Left ventricle myocardium inferior (tissue), 1 donor: ENCODE data around the gene BMP15. TPM values are rescaled to one million over a fixed set of nuclear protein-coding genes. Genes with fewer than 3 reads are reported as not detected.
A peak's percentile ranks its signal among the peaks of the same experiment; 100 is the strongest.

Source experiments
- DNase-seq: peaks from one replicate; pipeline ENCODE4 v3.0.0-alpha.2; 2020
- H3K27ac ChIP-seq: fragments of 200-600 bp; replicated peaks from 2 replicates; pipeline ENCODE4 v1.8.0; 2021
- H3K27me3 ChIP-seq: fragments of 200-600 bp; 2 replicates; pipeline ENCODE4 v1.8.0; 2021; ENCODE audit warnings: low read depth
- H3K36me3 ChIP-seq: fragments of 200-600 bp; 2 replicates; pipeline ENCODE4 v1.8.0; 2021
- H3K4me1 ChIP-seq: fragments of 200-600 bp; 2 replicates; pipeline ENCODE4 v1.8.0; 2021
- H3K4me3 ChIP-seq: fragments of 200-600 bp; 2 replicates; pipeline ENCODE4 v1.8.0; 2021; ENCODE audit warnings: mild to moderate bottlenecking, moderate library complexity
- H3K9me3 ChIP-seq: fragments of 200-600 bp; replicated peaks from 2 replicates; pipeline ENCODE4 v1.8.0; 2021
- intact Hi-C: fragments of 100-400 bp; cut with micrococcal nuclease; formaldehyde crosslinking; loops from one replicate; pipeline ENCODE4 v1.11.0; 2022
- total RNA-seq: library from RNA; stranded (reverse); fragmentation: NEBNext Ultra II Directional; extraction: Animal tissue kit (Norgen Biotek cat#: 25700); gene quantifications from one replicate; pipeline ENCODE4 v1.2.1, GENCODE V29; 2021
- TF ChIP-seq, protein P1 (sequence below): fragments of 200-600 bp; IDR thresholded peaks from 2 replicates; pipeline ENCODE4 v1.8.0; 2021; ENCODE audit warnings: antibody characterized with exemption, mild to moderate bottlenecking, borderline replicate concordance
- donor health status: DM: no; HTN: yes; CAD: no; lungs with severe emphysema.

Gene BMP15
- total RNA-seq, 1 donor from 2014 or later: not detected

DNA sequence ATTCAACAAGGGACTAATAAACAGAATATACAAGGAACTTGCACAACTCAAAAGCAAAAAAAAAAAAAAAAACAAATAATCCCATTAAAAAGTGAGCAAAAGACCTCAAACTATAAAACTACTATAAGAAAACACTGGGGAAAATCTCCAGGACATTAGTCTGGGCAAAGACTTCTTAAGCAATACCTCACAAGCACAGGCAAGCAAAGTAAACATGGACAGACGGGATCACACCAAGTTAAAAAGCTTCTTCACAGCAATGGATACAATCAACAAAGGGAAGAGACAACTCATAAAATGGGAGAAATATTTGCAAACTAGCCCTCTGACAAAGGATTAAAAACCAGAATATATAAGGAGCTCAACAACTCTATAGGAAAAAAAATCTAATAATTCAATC lies 17.1 kb upstream of the BMP15 start:
- DNase-seq: no peak
- intact Hi-C loops: no loop called here
- TF ChIP-seq, protein P1, sequence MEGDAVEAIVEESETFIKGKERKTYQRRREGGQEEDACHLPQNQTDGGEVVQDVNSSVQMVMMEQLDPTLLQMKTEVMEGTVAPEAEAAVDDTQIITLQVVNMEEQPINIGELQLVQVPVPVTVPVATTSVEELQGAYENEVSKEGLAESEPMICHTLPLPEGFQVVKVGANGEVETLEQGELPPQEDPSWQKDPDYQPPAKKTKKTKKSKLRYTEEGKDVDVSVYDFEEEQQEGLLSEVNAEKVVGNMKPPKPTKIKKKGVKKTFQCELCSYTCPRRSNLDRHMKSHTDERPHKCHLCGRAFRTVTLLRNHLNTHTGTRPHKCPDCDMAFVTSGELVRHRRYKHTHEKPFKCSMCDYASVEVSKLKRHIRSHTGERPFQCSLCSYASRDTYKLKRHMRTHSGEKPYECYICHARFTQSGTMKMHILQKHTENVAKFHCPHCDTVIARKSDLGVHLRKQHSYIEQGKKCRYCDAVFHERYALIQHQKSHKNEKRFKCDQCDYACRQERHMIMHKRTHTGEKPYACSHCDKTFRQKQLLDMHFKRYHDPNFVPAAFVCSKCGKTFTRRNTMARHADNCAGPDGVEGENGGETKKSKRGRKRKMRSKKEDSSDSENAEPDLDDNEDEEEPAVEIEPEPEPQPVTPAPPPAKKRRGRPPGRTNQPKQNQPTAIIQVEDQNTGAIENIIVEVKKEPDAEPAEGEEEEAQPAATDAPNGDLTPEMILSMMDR: no peak
- no peaks in the 10 kb centered on the region for H3K27me3 ChIP-seq
- peaks cover 5% of the 10 kb centered on the region for H3K9me3 ChIP-seq
- H3K4me3 ChIP-seq: no peak overlapping the region
- no peak overlapping the region for H3K27ac ChIP-seq
- no peaks in the 10 kb centered on the region for H3K4me1 ChIP-seq
- H3K36me3 ChIP-seq: no peaks in the 10 kb centered on the region

DNA sequence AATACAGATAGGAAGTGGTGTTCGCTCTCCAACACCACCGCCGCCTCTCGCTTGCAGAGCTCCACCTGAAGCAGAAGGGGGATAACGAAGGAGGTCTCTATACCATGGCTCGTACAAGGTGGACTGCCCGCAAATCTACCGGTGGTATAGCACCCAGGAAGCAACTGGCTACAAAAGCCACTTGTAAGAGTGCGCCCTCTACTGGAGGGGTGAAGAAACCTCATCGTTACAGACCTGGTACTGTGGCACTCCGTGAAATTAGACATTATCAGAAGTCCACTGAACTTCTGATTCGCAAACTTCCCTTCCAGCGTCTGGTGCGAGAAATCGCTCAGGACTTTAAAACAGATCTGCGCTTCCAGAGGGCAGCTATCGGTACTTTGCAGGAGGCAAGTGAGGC lies 5.2 kb upstream of the BMP15 start:
- no peak overlapping the region for H3K27ac ChIP-seq
- no peaks in the 10 kb centered on the region for H3K36me3 ChIP-seq
- intact Hi-C loops: no loop called here
- no peaks in the 10 kb centered on the region for H3K27me3 ChIP-seq
- no peak for DNase-seq
- no peak overlapping the region for H3K4me3 ChIP-seq
- TF ChIP-seq, protein P1: peak; percentile 16
- no peaks in the 10 kb centered on the region for H3K4me1 ChIP-seq
- H3K9me3 ChIP-seq: no peaks in the 10 kb centered on the region

DNA sequence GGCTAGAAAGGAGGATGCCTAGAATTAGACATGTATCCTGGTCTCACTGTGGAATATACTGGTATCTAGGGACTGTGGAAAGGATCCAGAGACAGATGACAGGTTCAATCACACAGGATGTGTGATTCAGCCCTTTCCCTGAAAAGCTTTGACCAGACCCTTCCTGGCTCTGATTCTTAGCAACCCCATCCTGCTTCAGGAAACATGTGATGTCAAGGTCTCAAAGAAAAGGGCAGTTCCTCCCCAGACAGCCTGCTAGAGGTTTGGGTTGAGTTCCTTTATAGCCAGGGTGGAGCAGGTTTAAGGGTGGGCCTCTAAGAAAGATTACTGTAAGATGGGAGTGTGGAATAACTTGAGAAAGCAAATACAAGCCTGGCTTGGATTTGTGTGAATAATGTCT lies 3.0 kb downstream of the BMP15 start:
- DNase-seq: no peak
- TF ChIP-seq, protein P1: no peak
- no peaks in the 10 kb centered on the region for H3K4me1 ChIP-seq
- H3K36me3 ChIP-seq: no peaks in the 10 kb centered on the region
- no peaks in the 10 kb centered on the region for H3K27me3 ChIP-seq
- no peak overlapping the region for H3K4me3 ChIP-seq
- H3K9me3 ChIP-seq: no peaks in the 10 kb centered on the region
- no peak overlapping the region for H3K27ac ChIP-seq
- intact Hi-C loops: no loop called here

DNA sequence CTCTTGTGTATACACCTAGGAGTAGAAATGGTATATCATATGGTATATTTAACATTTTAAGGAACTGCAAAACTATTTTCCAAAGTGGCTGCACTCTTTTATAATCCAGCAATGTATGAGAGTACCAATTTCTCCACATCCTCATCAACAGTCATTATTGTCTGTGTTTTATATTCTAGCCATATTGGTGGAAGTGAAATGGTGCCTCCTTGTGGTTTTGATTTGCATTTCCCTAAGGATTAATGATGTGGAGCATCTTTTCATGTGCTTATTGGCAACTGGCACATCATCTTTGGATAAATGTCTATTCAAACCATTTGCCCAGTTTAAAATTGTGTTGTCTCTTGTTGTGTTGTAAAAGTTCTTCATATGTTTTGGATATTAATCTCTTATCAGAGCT lies 9.6 kb downstream of the BMP15 start:
- no peaks in the 10 kb centered on the region for H3K4me1 ChIP-seq
- H3K27ac ChIP-seq: no peak overlapping the region
- H3K27me3 ChIP-seq: no peaks in the 10 kb centered on the region
- H3K4me3 ChIP-seq: no peak overlapping the region
- H3K9me3 ChIP-seq: no peaks in the 10 kb centered on the region
- intact Hi-C loops: no loop called here
- DNase-seq: no peak
- TF ChIP-seq, protein P1: peak; percentile 49
- H3K36me3 ChIP-seq: no peaks in the 10 kb centered on the region

DNA sequence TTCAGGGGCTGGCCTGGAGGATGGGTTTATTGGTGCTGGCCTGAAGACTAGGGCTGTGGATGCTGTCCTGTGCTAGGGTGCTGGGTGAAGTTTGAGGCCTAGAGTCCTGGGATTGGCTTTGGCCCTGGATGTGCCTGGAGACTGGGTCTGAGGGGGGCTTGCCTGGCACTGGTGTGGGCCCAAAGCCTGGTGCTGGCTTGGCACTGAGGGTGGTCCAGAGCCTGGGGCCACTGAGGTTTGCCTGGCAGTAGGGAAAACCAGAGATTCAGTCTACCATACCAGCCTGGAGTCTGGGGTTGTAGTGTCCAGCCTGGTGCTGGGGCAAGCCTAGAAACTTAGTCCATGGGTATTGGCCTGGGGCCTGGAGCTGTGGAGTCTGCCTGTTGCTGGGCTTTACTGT lies 16.6 kb downstream of the BMP15 start:
- no peaks in the 10 kb centered on the region for H3K36me3 ChIP-seq
- H3K4me3 ChIP-seq: no peak overlapping the region
- no peaks in the 10 kb centered on the region for H3K4me1 ChIP-seq
- TF ChIP-seq, protein P1: no peak
- H3K9me3 ChIP-seq: no peaks in the 10 kb centered on the region
- no peak for DNase-seq
- no peaks in the 10 kb centered on the region for H3K27me3 ChIP-seq
- H3K27ac ChIP-seq: no peak overlapping the region
- intact Hi-C loops: no loop called here

DNA sequence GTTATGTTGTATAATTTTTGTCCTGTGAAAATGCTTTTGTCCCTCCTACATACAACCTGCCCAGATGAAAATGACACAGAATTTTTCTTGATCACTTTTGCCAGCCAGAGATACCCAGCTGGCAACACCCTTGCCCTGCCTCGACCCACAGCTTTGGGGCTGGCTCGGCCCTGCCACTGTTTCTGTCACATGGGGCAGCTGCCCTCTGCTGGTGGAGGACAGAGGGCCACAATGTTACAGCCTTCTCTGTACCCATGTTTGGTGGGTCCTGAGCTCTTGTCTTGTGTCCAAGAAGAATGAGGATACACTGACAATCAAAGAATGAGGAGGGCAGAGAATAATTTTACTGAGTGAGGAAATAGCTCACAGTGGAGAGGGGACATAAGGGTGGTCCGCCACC lies 31.1 kb downstream of the BMP15 start:
- TF ChIP-seq, protein P1: peak; percentile 35
- intact Hi-C loops: no loop called here
- DNase-seq: no peak
- H3K27me3 ChIP-seq: no peaks in the 10 kb centered on the region
- no peak overlapping the region for H3K27ac ChIP-seq
- H3K36me3 ChIP-seq: no peaks in the 10 kb centered on the region
- H3K9me3 ChIP-seq: no peaks in the 10 kb centered on the region
- no peaks in the 10 kb centered on the region for H3K4me1 ChIP-seq
- H3K4me3 ChIP-seq: no peak overlapping the region
